Spleen (tissue), 7 donors: ENCODE data around the gene NELFE.

ENCODE experiments used
- CTCF ChIP-seq, 11 experiments: fragments of 200-600 bp in 7 of 11; fragments of 450-650 bp in 4 of 11; sonication (generic) in 4 of 11; IDR thresholded peaks in 8 of 11; conservative IDR thresholded peaks in 3 of 11; 1 replicate in 7 of 11; 2 replicates in 4 of 11; pipeline versions ENCODE4 v1.4.0 to v1.8.0; 2016 to 2021; ENCODE audit warnings: antibody characterized with exemption in 11 of 11, inconsistent platforms in 4 of 11, mild to moderate bottlenecking in 1 of 11
- POLR2A ChIP-seq, 3 donors: fragments of 450-650 bp; IDR thresholded peaks; one replicate each; pipeline ENCODE4 v1.5.1; 2017; ENCODE audit warnings: antibody characterized with exemption in 3 of 3, mild to moderate bottlenecking in 1 of 3
- donor health status: DM: no; HTN: no; CAD: no; lungs with moderate emphysema.
- donor health status: DM: no; HTN: no; CAD: no.
- donor health status: DM: no; HTN: no; CAD: no.

- TF ChIP-seq CTCF (IDR thresholded peaks at IDR 0.05 in 8 of 11, conservative IDR thresholded peaks at IDR 0.05 in 3 of 11) (no peak), POLR2A (IDR thresholded peaks at IDR 0.05) (no peak)
Observed at GRCh38 chr6:31952890-31953289, 5.9 kb downstream of the NELFE start.
